Measurements from ENCODE around the gene DOCK3. TPM values are rescaled to one million over a fixed set of nuclear protein-coding genes. Genes with fewer than 3 reads are reported as not detected.

DOCK3 gene
- total RNA-seq, 3 donors from 2014 or later, result 0.17 to 6.1 (median 0.20) TPM

DNA sequence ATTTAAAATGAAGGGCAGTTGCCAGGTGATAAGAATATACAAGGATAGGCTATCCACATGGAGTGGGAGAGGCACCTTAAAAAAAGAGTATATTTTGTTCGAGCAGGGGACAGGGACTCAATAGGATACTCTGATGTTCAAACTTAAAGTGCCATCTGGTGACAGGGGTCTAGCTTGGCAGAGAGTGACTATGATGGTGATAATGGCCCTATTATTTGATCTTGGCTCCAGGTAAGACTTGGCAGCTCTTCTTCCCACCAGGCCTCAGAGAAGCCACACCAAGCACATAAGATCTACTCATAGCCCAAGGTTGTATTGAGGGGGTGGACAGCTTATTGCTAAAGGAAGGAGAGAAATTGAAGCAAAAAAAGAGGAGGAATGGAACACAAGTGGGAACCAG lies 601.3 kb downstream of the DOCK3 start:
- Histone ChIP-seq H3K9me3 (no peaks in the 10 kb centered on the region), H3K4me1 (ENCODE audit: low read depth) (no peaks in the 10 kb centered on the region), H3K4me3 (no peak overlapping the region), H3K36me3 (ENCODE audit: low read depth) (no peaks in the 10 kb centered on the region)
- no peak for ATAC-seq
- intact Hi-C loops (cut with DNase I, micrococcal nuclease), result no loop called here
- DNase-seq, result no peak
- TF ChIP-seq, protein P1, sequence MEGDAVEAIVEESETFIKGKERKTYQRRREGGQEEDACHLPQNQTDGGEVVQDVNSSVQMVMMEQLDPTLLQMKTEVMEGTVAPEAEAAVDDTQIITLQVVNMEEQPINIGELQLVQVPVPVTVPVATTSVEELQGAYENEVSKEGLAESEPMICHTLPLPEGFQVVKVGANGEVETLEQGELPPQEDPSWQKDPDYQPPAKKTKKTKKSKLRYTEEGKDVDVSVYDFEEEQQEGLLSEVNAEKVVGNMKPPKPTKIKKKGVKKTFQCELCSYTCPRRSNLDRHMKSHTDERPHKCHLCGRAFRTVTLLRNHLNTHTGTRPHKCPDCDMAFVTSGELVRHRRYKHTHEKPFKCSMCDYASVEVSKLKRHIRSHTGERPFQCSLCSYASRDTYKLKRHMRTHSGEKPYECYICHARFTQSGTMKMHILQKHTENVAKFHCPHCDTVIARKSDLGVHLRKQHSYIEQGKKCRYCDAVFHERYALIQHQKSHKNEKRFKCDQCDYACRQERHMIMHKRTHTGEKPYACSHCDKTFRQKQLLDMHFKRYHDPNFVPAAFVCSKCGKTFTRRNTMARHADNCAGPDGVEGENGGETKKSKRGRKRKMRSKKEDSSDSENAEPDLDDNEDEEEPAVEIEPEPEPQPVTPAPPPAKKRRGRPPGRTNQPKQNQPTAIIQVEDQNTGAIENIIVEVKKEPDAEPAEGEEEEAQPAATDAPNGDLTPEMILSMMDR (IDR thresholded peaks at IDR 0.05), result no peak

DNA sequence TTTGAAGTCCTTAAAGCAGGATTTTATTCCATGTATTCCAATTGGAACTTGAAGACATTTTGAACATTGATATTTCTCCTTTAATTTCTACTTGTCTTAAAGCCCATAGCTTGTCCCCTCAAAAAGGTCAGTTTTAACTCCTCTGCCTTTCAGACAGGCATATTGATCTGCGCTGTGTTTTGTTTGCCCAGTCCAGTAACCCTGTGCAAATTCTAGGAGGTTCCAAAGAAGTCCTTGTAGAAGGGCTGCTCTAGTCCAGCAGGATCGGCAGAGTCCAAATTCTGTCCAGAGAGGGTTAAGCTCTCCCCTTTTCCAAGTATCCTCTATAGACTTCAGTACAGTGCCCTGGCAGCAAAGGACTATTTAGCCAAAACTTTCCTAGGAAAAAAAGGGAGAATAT lies 604.7 kb downstream of the DOCK3 start:
- no peak for ATAC-seq
- Histone ChIP-seq H3K4me3 (no peak overlapping the region), H3K36me3 (ENCODE audit: low read depth) (no peaks in the 10 kb centered on the region), H3K9me3 (no peaks in the 10 kb centered on the region), H3K4me1 (ENCODE audit: low read depth) (no peaks in the 10 kb centered on the region)
- intact Hi-C loops (cut with DNase I, micrococcal nuclease), result no loop called here
- TF ChIP-seq, protein P1 (IDR thresholded peaks at IDR 0.05), result no peak
- no peak for DNase-seq

DNA sequence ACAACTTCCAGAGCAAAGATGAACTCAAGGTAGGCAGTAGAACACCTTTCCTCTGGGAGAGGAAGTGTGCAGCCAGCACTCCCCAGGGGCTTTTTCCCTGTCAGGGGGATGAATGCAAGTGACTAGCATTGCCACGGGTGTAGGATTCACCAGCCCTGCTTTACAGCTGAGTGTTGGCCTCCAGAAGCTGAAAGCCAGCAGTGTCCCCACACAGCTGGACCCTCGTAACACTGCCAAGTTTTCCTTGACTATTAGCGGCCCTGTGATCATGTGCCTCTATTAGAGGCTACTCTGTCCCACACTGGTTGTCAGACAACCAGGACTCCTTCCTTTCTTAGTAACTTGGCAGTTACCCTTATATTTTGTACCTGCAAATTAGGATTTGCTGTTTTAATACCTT lies 605.4 kb downstream of the DOCK3 start:
- ATAC-seq (no peak), DNase-seq (no peak)
- no peak overlapping the region for H3K4me3 ChIP-seq
- intact Hi-C loops (cut with DNase I, micrococcal nuclease), result no loop called here
- TF ChIP-seq, protein P1 (IDR thresholded peaks at IDR 0.05), result no peak
- no peaks in the 10 kb centered on the region for H3K4me1 ChIP-seq (ENCODE audit: low read depth)
- H3K36me3 ChIP-seq (ENCODE audit: low read depth), result no peaks in the 10 kb centered on the region
- no peaks in the 10 kb centered on the region for H3K9me3 ChIP-seq

DNA sequence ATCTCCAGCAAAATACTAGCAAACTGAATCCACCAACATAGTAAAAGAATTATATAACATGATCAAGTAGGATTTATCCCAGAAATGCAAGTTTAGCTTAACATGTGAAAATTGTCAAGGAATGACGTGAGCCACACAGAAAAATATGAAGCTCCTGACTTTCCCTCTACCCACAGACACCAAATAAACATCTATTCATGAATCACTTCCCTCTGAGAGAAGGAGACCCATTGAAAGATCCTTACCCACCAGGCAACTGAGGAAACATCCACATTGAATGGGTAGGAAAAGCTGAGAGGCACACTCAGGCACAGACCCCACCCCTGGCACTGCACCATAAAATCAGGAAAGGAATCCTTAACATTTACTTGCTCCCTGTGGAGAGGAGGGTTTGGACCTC lies 608.2 kb downstream of the DOCK3 start:
- DNase-seq (no peak), ATAC-seq (no peak)
- intact Hi-C loops (cut with DNase I, micrococcal nuclease), result no loop called here
- Histone ChIP-seq H3K9me3 (peaks cover 3% of the 10 kb centered on the region), H3K4me1 (ENCODE audit: low read depth) (no peaks in the 10 kb centered on the region), H3K36me3 (ENCODE audit: low read depth) (no peaks in the 10 kb centered on the region), H3K4me3 (no peak overlapping the region)
- TF ChIP-seq, protein P1 (IDR thresholded peaks at IDR 0.05), result no peak

DNA sequence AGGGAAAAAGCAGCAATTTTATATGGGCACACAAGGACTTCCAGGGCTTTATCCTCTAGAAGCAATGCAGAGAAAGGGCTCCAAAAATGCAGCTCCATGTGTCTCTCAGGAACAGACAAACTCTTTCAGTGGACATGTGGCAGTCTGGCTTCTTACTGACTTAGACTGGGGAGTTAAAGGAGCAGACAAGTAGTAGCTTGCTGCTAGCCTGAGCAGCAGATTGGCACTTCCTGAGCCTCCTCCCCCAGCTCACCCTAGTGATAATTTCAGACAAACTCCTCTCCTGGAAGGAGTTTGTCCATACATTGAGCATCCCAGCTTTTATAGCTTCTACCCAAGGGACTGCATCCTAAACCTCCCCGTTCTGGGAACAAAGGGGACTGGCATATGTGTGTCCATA lies 608.7 kb downstream of the DOCK3 start:
- Histone ChIP-seq H3K4me3 (no peak overlapping the region), H3K9me3 (peaks cover 3% of the 10 kb centered on the region), H3K4me1 (ENCODE audit: low read depth) (no peaks in the 10 kb centered on the region), H3K36me3 (ENCODE audit: low read depth) (no peaks in the 10 kb centered on the region)
- no peak for DNase-seq
- TF ChIP-seq, protein P1 (IDR thresholded peaks at IDR 0.05), result no peak
- intact Hi-C loops (cut with DNase I, micrococcal nuclease), result no loop called here
- ATAC-seq, result no peak

DNA sequence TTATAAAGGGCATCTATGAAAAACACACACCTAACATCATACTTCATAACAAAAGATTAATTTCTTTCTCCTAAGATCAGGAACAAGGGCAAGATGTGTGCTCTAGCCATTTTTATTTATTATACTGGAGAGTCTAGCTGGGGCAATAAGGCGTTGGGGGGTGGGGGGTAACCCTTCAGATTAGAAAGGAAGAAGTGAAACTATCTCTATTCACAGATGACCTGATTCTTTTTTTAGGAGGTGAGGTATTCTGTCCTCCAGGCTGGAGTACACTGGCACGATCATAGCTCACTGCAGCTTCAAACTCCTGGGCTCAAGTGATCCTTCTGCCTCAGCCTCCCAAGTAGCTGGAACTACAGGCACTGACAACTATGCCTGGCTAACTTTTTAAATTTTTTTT lies 620.9 kb downstream of the DOCK3 start:
- Histone ChIP-seq H3K9me3 (no peaks in the 10 kb centered on the region), H3K4me3 (no peak overlapping the region), H3K4me1 (ENCODE audit: low read depth) (no peaks in the 10 kb centered on the region), H3K36me3 (ENCODE audit: low read depth) (no peaks in the 10 kb centered on the region)
- no peak for ATAC-seq
- no peak for DNase-seq
- intact Hi-C loops (cut with DNase I, micrococcal nuclease), result no loop called here
- TF ChIP-seq, protein P1 (IDR thresholded peaks at IDR 0.05), result no peak

All from mucosa of descending colon (tissue), 3 donors.